OCI-LY7 (cell line): ENCODE data around the gene PRKCA. TPM values are rescaled to one million over a fixed set of nuclear protein-coding genes. Genes with fewer than 3 reads are reported as not detected.

Source experiments
- BruUV-seq: library from RNA; stranded (reverse); fragments of 400-500 nt; replicated peaks from 2 replicates; lab custom pipeline; 2021; lab: Mats Ljungman, UMichigan
- CTCF ChIA-PET: fragments of 300-600 bp; sonication (Branson Sonifier 250); formaldehyde crosslinking; loops from one replicate; lab custom pipeline; 2022; ENCODE audit warnings: antibody characterized with exemption; ENCODE audit not compliant: unreplicated experiment; lab: Charles Lee
- POLR2A ChIA-PET: fragments of 300-600 bp; sonication (Branson Sonifier 250); formaldehyde crosslinking; loops from one replicate; lab custom pipeline; 2022; ENCODE audit warnings: antibody characterized with exemption; lab: Charles Lee
- DNase-seq: peaks from one replicate; pipeline ENCODE4 v3.0.0-alpha.2; 2015; ENCODE audit warnings: low spot score
- H2AFZ ChIP-seq: fragments of 200-600 bp; sonication (generic), shearing (Covaris generic); 2 replicates; pipeline ENCODE4 v1.6.1; 2014; ENCODE audit warnings: mild to moderate bottlenecking, antibody characterized with exemption, low read length, moderate library complexity
- H3K27ac ChIP-seq: fragments of 200-600 bp; sonication (generic); 2 replicates; pipeline ENCODE4 v1.5.1; 2014; ENCODE audit warnings: mixed run types, low read depth, mild to moderate bottlenecking, moderate library complexity, low read length, inconsistent platforms; ENCODE audit not compliant: poor library complexity, severe bottlenecking
- H3K36me3 ChIP-seq: fragments of 200-600 bp; sonication (generic); 2 replicates; pipeline ENCODE4 v1.6.1; 2014; ENCODE audit warnings: mild to moderate bottlenecking, antibody characterized with exemption, low read length, moderate library complexity, mixed read lengths; ENCODE audit not compliant: insufficient read depth
- H3K4me1 ChIP-seq: fragments of 200-600 bp; sonication (generic); 2 replicates; pipeline ENCODE4 v1.5.1; 2014; ENCODE audit warnings: mild to moderate bottlenecking, low read length; ENCODE audit not compliant: insufficient read depth, poor library complexity, severe bottlenecking
- H3K4me2 ChIP-seq: fragments of 200-600 bp; sonication (generic); 2 replicates; pipeline ENCODE4 v1.6.1; 2014; ENCODE audit warnings: mild to moderate bottlenecking, low read length
- H3K4me3 ChIP-seq: fragments of 200-600 bp; sonication (generic); 2 replicates; pipeline ENCODE4 v1.5.1; 2014; ENCODE audit warnings: mild to moderate bottlenecking, low read depth, low read length; ENCODE audit not compliant: poor library complexity, severe bottlenecking
- H3K79me2 ChIP-seq: fragments of 200-600 bp; sonication (generic); 2 replicates; pipeline ENCODE4 v1.6.1; 2016; ENCODE audit warnings: low read depth, mild to moderate bottlenecking, low read length, moderate library complexity, mixed read lengths; ENCODE audit not compliant: insufficient read depth
- H3K9me2 ChIP-seq: fragments of 200-600 bp; sonication (generic); 2 replicates; pipeline ENCODE4 v1.6.1; 2016; ENCODE audit warnings: mild to moderate bottlenecking, low read length, mixed read lengths; ENCODE audit not compliant: insufficient read depth
- H3K9me3 ChIP-seq: fragments of 200-600 bp; sonication (generic); 2 replicates; pipeline ENCODE4 v1.6.1; 2014; ENCODE audit warnings: mild to moderate bottlenecking, mixed run types, low read length, mixed read lengths
- H4K20me1 ChIP-seq: fragments of 200-600 bp; sonication (generic); 2 replicates; pipeline ENCODE4 v1.6.1; 2014; ENCODE audit warnings: mild to moderate bottlenecking, antibody characterized with exemption, low read length, moderate library complexity, mixed read lengths; ENCODE audit not compliant: insufficient read depth
- CTCF ChIP-seq: fragments of 200-600 bp; sonication (generic); conservative IDR thresholded peaks from 2 replicates; pipeline ENCODE4 v1.5.1; 2014; ENCODE audit warnings: mild to moderate bottlenecking, antibody characterized with exemption, low read length, moderate library complexity, mixed read lengths
- EZH2phosphoT487 ChIP-seq: fragments of 200-600 bp; sonication (generic); IDR thresholded peaks from 2 replicates; pipeline ENCODE4 v1.6.1; 2018; ENCODE audit warnings: low read depth, borderline replicate concordance, mild to moderate bottlenecking, mixed run types, antibody characterized with exemption, low read length, moderate library complexity, mixed read lengths
- intact Hi-C: fragments of 100-400 bp; cut with micrococcal nuclease; formaldehyde crosslinking; loops from one replicate; pipeline ENCODE4 v1.10.0; 2022; ENCODE audit not compliant: unreplicated experiment
- total RNA-seq, 2 experiments: library from RNA; depleted of rRNA in 1 of 2; stranded (reverse); fragments of >200 nt in 1 of 2; shearing (Covaris generic) in 1 of 2; gene quantifications; 2 replicates each; pipeline ENCODE4 v1.2.3, GENCODE V29; 2014 to 2022

PRKCA gene
- total RNA-seq, 2 experiments from 2014 or later = 6.6 to 32.1 TPM

DNA sequence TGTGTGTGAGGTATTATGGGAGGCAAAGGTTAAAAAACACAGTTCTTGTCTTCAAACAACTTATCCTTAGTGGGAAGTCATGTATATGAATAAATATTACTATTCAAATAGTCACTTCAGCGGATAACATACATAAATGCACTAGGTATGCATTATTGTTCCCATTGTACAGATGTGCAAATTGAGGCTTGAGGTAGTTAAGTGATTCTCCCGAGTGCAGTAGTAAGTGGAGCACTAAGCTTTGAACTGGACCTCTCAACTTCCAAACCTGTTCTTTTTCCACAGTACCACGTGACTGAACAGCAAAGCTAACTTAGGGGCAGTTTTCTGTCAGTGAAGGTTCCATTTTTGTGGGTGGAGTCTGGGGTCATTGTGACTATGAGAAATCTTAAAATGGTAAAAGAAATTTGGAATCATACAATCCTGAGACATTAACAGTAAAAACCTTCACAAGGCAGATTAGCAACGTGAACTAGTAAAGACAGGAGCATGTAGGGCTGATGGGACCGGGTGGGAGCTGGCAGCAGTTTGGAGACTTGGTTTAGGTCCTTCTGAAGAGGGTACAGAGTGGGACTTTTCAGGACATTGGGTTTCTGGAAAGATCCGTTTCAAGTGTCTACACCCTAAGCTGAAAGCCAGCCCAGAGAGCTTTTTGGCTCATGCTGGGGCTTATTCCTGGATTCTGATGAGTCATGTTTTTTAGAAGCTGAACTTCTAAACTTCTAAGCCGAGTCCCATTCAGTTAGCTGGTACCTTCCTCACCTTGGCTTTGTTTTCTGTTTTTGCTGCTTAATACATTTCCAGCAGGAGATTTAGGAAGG is 204.9 kb downstream of the PRKCA start:
- Histone ChIP-seq H4K20me1 (no peaks in the 10 kb centered on the region), H3K4me2 (no peak overlapping the region), H3K9me3 (no peaks in the 10 kb centered on the region), H3K9me2 (no peaks in the 10 kb centered on the region), H3K4me3 (no peak overlapping the region), H3K36me3 (no peaks in the 10 kb centered on the region), H3K4me1 (no peaks in the 10 kb centered on the region), H3K27ac (no peak overlapping the region), H3K79me2 (no peaks in the 10 kb centered on the region), H2AFZ (no peak overlapping the region)
- CTCF ChIA-PET = no interaction called here
- BruUV-seq = no TSS peak
- POLR2A ChIA-PET = no interaction called here
- no peak for TF ChIP-seq EZH2phosphoT487
- no peak for TF ChIP-seq CTCF
- no peak for DNase-seq
- intact Hi-C loops = no loop called here

DNA sequence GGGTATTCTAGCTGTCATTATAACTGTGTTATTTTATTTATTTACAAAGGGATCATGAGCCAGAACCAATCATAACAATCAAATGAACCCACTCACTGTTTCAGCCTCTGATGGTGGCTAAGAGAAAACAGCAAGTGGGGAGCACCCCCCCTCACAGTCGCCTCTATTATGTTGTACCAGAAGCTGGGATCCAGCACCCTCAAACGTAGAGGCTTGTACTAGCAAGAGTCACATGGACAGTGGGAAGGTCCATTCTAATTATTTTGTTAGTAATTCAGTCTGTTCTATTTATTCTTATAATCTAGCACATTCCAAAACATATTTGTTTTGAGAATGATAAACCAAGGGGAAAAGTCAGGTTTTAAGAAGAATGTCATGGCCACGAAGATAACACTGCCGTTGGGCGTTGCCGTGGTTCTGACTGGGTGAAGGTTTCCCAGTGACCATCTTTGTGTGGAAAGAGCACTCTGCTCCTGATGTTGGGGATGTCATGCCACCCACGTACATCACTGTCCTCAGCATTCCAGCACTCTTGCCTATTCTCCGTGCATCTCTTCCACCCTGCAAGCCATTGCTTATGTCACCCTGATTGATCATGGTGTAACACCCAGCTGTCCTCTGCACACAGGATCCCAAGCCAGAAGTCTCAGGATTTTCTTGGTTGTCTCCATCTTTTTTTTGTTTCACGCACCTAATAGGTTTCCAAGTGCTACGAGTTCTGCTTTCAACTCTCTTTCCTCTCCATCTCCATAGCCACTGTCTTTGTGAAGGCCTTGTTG is 205.8 kb downstream of the PRKCA start:
- Histone ChIP-seq H2AFZ (no peak overlapping the region), H3K27ac (no peak overlapping the region), H3K4me2 (no peak overlapping the region), H3K36me3 (no peaks in the 10 kb centered on the region), H3K4me1 (no peaks in the 10 kb centered on the region), H3K79me2 (no peaks in the 10 kb centered on the region), H4K20me1 (no peaks in the 10 kb centered on the region), H3K4me3 (no peak overlapping the region), H3K9me3 (no peaks in the 10 kb centered on the region), H3K9me2 (no peaks in the 10 kb centered on the region)
- CTCF ChIA-PET = no interaction called here
- no peak for DNase-seq
- TF ChIP-seq CTCF = no peak
- no peak for TF ChIP-seq EZH2phosphoT487
- intact Hi-C loops = no loop called here
- no TSS peak for BruUV-seq
- POLR2A ChIA-PET = no interaction called here
